NB4 (cell line): ENCODE data around the gene PRUNE2.

ENCODE experiments used
- MYC ChIP-seq: IDR thresholded peaks from 2 replicates; pipeline ENCODE4 v1.6.1; 2011; ENCODE audit warnings: low read depth, low read length
- POLR2A ChIP-seq: IDR thresholded peaks from 2 replicates; pipeline ENCODE4 v1.6.1; 2011; ENCODE audit warnings: mild to moderate bottlenecking; ENCODE audit not compliant: insufficient read length; ENCODE audit errors: extremely low read depth
- TF ChIP-seq, protein P1 (sequence below): IDR thresholded peaks from one replicate; pipeline ENCODE4 v1.5.1; 2012; ENCODE audit warnings: low read depth, low read length
- TF ChIP-seq, protein P2 (sequence below): IDR thresholded peaks from 2 replicates; pipeline ENCODE4 v1.6.1; 2011; ENCODE audit warnings: low read depth, low read length

- TF ChIP-seq, protein P1, sequence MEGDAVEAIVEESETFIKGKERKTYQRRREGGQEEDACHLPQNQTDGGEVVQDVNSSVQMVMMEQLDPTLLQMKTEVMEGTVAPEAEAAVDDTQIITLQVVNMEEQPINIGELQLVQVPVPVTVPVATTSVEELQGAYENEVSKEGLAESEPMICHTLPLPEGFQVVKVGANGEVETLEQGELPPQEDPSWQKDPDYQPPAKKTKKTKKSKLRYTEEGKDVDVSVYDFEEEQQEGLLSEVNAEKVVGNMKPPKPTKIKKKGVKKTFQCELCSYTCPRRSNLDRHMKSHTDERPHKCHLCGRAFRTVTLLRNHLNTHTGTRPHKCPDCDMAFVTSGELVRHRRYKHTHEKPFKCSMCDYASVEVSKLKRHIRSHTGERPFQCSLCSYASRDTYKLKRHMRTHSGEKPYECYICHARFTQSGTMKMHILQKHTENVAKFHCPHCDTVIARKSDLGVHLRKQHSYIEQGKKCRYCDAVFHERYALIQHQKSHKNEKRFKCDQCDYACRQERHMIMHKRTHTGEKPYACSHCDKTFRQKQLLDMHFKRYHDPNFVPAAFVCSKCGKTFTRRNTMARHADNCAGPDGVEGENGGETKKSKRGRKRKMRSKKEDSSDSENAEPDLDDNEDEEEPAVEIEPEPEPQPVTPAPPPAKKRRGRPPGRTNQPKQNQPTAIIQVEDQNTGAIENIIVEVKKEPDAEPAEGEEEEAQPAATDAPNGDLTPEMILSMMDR: no peak
- TF ChIP-seq, protein P2, sequence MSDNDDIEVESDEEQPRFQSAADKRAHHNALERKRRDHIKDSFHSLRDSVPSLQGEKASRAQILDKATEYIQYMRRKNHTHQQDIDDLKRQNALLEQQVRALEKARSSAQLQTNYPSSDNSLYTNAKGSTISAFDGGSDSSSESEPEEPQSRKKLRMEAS: no peak
- TF ChIP-seq POLR2A (no peak), MYC (no peak)
Measured at GRCh38 chr9:76897804-76898525, 7.9 kb downstream of the PRUNE2 start.
